Activated CD8-positive, alpha-beta memory T cell treated with anti-CD3 and anti-CD28 coated beads, Interleukin-2, amount 50 U/mL, for 24 hours (primary cell): Measurements from ENCODE around the gene LCN1.

Experiments
- DNase-seq: peaks from one replicate; pipeline ENCODE4 v3.0.0-alpha.2; 2020; ENCODE audit errors: extremely low read depth

Gene LCN1

DNA sequence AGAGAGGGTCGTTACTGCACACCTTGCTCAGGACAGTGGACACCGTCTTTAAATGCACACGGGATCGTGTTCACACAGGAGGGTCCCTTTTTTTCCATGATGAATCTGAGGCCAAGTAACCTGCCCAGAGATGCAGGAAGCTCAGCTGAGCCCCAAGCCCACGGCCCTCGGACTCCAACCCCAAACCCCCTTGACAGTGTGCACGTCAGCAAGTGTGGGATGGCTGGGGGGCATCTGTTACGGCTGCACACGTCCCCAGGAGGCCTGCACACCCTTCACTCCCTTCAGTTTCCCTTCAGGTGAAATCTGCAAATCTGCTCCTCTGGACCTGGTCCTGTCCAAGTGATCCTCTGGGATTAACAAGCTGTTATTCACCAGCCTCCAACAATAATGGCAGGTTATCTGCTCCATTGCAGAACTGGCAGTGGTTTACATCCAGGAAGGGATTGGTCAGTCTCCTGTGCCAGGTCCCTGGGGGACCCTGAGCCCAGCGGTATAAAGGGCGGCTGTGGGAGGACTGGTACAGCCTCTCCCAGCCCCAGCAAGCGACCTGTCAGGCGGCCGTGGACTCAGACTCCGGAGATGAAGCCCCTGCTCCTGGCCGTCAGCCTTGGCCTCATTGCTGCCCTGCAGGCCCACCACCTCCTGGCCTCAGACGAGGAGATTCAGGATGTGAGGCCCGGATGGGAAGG is at the start of gene LCN1:
TSS of gene LCN1 (plus strand) at position 525 of the 692 bp plus-strand sequence. CDS start at position 583, 58 bp downstream.
- no peak for DNase-seq

DNA sequence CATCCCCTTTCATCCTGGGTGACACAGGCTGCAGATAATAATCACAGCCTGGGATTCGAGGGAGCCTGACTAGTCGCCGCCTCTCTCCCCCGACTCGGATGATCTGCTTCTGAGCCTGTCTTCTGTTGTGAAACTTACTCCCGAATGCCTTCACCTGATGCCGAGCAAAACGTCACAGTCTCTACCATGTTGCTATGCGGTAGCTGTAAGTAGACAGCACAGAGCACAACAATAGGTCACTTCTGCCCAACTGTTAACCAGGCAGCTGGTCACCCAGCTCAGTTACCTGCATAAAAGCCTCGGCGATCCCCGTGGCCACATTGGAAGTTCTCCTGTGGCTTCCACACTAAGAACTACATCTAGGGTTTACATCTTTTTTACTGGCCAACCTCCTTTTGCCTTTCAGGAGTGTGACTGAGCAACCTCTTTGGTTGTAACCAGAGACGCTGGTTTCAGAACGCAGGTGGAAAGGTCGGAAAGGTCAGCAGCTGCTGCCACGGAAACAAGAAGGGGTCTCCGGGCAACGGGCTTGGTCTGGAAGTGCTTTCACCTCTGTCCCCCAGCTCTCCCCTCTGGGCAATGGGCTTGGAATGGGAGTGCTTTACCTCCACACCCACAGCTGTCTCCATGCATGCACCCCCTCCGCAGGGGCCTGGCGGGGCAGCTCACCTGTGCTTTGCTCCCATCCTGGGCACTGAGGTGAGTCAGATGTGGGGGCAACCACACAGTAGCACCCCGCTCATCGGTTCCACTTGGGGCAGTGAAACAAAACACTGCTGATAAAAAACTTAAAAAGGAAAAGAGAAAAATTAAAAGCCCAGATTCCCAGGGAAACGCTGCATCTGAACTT is 49.2 kb upstream of the LCN1 start:
- DNase-seq: no peak

DNA sequence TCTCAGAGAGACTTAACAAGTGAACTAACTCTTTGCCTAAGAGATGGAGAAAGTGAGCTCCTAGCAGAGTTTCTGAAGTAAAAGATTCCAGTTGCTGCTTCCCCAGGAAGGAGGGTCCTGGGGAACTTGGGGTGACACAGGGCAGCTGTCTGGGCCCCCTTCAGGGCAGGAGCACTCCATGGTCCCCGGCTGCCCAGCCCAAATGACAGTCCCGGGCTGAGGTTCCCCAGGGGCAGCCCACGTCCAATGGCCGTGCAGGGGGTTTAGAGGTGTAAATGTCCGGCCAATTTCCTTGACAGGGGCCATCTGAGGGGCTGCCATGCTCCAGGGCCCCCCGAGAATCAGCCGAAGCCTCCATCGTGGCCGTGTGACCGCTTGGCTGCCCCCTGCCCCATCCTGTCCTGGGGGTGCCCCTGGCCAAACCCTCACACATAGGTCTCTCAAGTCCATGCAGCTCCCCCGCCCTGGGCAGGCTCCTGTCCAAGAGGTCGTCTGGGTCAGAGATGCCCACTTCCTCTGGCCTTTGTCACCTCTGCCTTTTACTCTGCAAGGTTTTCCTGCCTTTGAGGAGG is 47.2 kb upstream of the LCN1 start:
- no peak for DNase-seq

GRCh38 chr9:135474915-135475314 is 46.3 kb upstream of the LCN1 start:
- no peak for DNase-seq

GRCh38 chr9:135476561-135477355 is 44.5 kb upstream of the LCN1 start:
- DNase-seq: no peak

GRCh38 chr9:135478191-135478590 is 43.0 kb upstream of the LCN1 start:
- no peak for DNase-seq

GRCh38 chr9:135478829-135479468 is 42.3 kb upstream of the LCN1 start:
- DNase-seq: no peak

DNA sequence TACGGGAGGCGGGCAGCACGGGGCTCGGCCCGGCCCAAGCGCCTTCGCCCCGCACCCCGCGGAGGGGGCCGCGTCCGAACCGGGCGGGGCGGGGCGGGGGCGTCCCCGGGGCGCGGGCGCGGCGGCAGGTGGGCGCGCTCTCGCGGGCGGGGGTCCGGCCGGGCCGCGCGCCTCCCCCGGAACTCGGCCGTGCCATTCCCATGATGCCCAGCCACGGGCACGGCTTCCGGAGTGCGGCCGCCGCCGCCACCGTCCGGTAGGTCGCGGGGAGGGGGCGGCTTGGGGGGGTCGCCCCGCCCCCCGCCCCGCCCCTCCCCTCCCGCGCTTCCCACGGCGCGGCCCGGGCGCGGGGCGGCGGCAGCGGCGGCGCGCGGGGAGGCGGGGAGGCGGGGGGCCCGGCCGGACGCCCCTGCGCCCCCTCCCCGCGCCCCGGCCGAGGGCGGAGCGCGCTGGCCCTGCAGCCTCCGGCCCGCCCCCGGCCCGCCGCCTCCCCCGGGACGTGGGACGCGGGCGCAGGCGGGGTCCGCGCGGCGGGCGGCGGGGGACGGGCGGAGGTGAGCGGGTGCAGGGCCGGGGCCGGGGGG is 41.7 kb upstream of the LCN1 start, which contains the start of gene PPP1R26:
TSS of gene PPP1R26 (plus strand) at position 314 of the 584 bp plus-strand sequence. CDS start 4,729 bp downstream, outside the sequence.
- no peak for DNase-seq

GRCh38 chr9:135480071-135480939 is 40.9 kb upstream of the LCN1 start:
- DNase-seq: no peak

GRCh38 chr9:135480940-135481310 is 40.3 kb upstream of the LCN1 start:
- DNase-seq: no peak

GRCh38 chr9:135482015-135482754 is 39.1 kb upstream of the LCN1 start:
- no peak for DNase-seq

GRCh38 chr9:135484460-135485277 is 36.6 kb upstream of the LCN1 start:
- DNase-seq: no peak

DNA sequence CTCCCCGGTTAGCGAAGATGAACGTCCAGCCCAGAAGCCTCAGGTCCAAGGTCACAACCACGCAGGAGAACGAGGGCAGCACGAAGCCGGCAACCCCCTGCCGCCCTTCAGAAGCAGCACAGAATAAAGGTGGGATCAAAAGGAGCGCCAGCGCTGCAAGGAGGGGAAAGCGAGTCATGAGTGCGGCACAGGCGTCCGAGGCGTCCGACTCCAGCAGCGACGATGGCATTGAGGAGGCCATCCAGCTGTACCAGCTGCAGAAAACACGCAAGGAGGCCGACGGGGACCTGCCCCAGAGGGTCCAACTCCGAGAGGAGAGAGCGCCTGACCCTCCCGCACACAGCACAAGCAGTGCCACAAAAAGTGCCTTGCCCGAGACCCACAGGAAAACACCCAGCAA is 35.9 kb upstream of the LCN1 start:
- DNase-seq: no peak

DNA sequence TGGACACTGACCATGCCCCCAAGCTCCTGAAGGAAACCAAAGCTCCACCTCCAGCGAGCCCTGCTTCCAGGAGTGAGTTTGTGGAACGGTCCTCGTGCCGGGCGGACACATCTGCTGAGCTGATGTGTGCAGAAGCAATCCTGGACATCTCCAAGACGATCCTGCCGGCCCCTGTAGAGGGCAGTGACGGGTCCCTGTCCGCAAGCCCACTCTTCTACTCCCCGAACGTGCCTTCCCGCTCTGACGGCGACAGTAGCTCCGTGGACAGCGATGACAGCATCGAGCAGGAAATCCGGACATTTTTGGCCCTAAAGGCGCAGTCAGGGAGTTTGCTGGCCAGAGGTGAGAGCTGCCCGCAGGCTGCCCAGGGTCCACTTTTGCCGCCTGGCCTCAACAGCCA is 35.4 kb upstream of the LCN1 start:
- DNase-seq: no peak

DNA sequence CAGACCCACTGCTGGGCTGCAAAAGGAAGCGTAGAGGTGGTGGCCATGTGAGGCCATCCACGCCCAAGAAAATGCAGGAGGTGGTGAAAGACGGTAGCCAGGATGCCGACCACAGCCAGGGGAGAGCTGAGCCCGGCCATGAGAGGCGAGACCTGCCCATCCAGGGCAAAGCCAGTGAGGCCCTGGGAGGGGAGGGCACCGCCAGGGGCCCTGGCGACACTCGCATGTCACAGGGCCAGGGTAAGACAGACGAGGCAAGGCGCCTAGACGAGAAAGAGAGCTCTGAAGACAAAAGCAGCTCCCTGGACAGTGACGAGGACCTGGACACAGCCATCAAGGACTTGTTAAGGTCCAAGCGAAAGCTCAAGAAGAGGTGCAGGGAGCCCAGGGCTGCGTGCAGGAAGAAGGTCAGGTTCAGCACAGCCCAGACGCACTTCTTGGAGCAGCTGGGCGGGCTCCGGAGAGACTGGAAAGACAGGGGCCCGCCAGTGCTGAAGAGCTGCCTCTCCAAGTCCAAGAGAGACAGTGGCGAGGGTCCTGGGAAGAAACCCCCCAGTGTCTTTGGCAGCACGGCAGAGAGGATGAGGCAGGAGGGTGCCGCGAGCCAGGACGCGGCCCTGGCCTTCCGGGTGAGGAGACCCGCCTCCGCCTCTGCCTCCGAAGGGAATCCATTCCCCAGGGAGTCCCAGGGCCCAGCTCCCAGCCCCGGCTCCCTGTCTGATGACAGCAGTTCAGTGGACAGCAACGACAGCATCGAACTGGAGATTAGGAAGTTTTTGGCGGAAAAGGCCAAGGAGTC is 34.8 kb upstream of the LCN1 start:
- no peak for DNase-seq

GRCh38 chr9:135487281-135488012 is 33.8 kb upstream of the LCN1 start:
- no peak for DNase-seq

- no peak for DNase-seq
These were observed 33.3 kb upstream of the LCN1 start for GRCh38 chr9:135488013-135488330.
